Measurements from ENCODE around the gene YY1. TPM values are rescaled to one million over a fixed set of nuclear protein-coding genes. Genes with fewer than 3 reads are reported as not detected.

The YY1 gene
- total RNA-seq, 4 donors from 2014 or later, result 50.8 to 61.3 (median 58.6) TPM

DNA sequence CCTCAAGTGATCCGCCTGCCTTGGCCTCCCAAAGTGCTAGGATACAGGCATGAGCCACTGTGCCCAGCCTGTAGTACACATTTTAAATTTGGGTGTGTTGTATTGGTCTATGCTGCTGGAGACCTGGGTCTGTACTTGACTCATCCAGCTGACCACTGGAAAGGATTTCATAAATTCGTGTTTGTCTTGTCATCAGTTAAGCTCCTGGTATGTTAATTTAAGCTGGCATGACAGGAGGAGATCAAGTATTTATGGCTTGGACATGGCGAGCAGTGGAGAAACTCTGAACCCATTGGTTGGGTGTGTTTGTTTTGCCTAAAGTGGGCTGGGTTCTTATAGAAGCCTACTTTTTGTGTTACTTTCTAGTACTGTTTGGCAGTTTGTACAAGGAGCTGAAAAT, 24.2 kb downstream of the YY1 start:
- peaks cover 0 to 43% (median 21%) of the 10 kb centered on the region in 4 donors for H3K4me1 ChIP-seq
- DNase-seq, result no peak
- intact Hi-C loops (cut with DNase I; ENCODE audit: low total_unique reads), result no loop called here

GRCh38 chr14:100267990-100268389, 29.0 kb downstream of the YY1 start:
- H3K27ac ChIP-seq, result no peak overlapping the region
- in situ Hi-C loops (cut with MboI; ENCODE audit: low pct_ligation_motif_present in 1 of 4, low pct_unique_long_range_greater_than_20kb in 1 of 4, low sequenced_read_pairs in 3 of 4), result loop anchor here in 1 of 4 donors (25.0 kb wide), 1 partner anchor 369 kb away; no protein-coding TSS in a partner anchor
- intact Hi-C loops (cut with DNase I; ENCODE audit: low total_unique reads), result no loop called here
- peaks cover 15 to 48% (median 30%) of the 10 kb centered on the region in 4 donors for H3K4me1 ChIP-seq
- peaks cover 0 to 13% (median 0%) of the 10 kb centered on the region in 4 donors for H3K36me3 ChIP-seq
- no peak for DNase-seq
- no peak for TF ChIP-seq EP300 (IDR thresholded peaks at IDR 0.05; ENCODE audit: low read depth)
- TF ChIP-seq, protein P1, sequence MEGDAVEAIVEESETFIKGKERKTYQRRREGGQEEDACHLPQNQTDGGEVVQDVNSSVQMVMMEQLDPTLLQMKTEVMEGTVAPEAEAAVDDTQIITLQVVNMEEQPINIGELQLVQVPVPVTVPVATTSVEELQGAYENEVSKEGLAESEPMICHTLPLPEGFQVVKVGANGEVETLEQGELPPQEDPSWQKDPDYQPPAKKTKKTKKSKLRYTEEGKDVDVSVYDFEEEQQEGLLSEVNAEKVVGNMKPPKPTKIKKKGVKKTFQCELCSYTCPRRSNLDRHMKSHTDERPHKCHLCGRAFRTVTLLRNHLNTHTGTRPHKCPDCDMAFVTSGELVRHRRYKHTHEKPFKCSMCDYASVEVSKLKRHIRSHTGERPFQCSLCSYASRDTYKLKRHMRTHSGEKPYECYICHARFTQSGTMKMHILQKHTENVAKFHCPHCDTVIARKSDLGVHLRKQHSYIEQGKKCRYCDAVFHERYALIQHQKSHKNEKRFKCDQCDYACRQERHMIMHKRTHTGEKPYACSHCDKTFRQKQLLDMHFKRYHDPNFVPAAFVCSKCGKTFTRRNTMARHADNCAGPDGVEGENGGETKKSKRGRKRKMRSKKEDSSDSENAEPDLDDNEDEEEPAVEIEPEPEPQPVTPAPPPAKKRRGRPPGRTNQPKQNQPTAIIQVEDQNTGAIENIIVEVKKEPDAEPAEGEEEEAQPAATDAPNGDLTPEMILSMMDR (IDR thresholded peaks at IDR 0.05), result no peak
- no peak for TF ChIP-seq POLR2A (IDR thresholded peaks at IDR 0.05)
- no peak for TF ChIP-seq POLR2AphosphoS5 (IDR thresholded peaks at IDR 0.05)
- no peaks in the 10 kb centered on the region for H3K9me3 ChIP-seq
- no peak overlapping the region for H3K4me3 ChIP-seq
- 90 to 97% methylated on average over 2 to 7 of the region's 7 CpGs for WGBS, 2 donors (ENCODE audit: low coverage in 1 of 2)
- H3K27me3 ChIP-seq, result no peaks in the 10 kb centered on the region

More for the DNA sequence above, 24.2 kb downstream of the YY1 start:
- H3K36me3 ChIP-seq, result peaks cover 0 to 13% (median 0%) of the 10 kb centered on the region in 4 donors
- no peaks in the 10 kb centered on the region for H3K27me3 ChIP-seq
- H3K4me3 ChIP-seq, result no peak overlapping the region
- in situ Hi-C loops (cut with MboI; ENCODE audit: low pct_ligation_motif_present in 1 of 4, low pct_unique_long_range_greater_than_20kb in 1 of 4, low sequenced_read_pairs in 3 of 4), result loop anchor here in 1 of 4 donors (25.0 kb wide), 1 partner anchor 374 kb away; no protein-coding TSS in a partner anchor
- no peak for TF ChIP-seq EP300 (IDR thresholded peaks at IDR 0.05; ENCODE audit: low read depth)
- no peak for TF ChIP-seq POLR2A (IDR thresholded peaks at IDR 0.05)
- TF ChIP-seq POLR2AphosphoS5 (IDR thresholded peaks at IDR 0.05), result no peak
- TF ChIP-seq, protein P1 (IDR thresholded peaks at IDR 0.05), result no peak
- H3K27ac ChIP-seq, result no peak overlapping the region
- 55 to 67% methylated on average over 2 to 3 of the region's 3 CpGs for WGBS, 2 donors (ENCODE audit: low coverage in 1 of 2)
- no peaks in the 10 kb centered on the region for H3K9me3 ChIP-seq

GRCh38 chr14:100268591-100269207, 29.8 kb downstream of the YY1 start:
- no peak for DNase-seq
- peak overlapping the region in 2 of 4 donors; percentile 41 to 47 for H3K27ac ChIP-seq
- H3K27me3 ChIP-seq, result no peaks in the 10 kb centered on the region
- H3K4me1 ChIP-seq, result peaks cover 15 to 42% (median 28%) of the 10 kb centered on the region in 4 donors
- in situ Hi-C loops (cut with MboI; ENCODE audit: low pct_ligation_motif_present in 1 of 4, low pct_unique_long_range_greater_than_20kb in 1 of 4, low sequenced_read_pairs in 3 of 4) (loop anchor here in 1 of 4 donors (25.0 kb wide), 1 partner anchor 369 kb away; no protein-coding TSS in a partner anchor), intact Hi-C loops (cut with DNase I; ENCODE audit: low total_unique reads) (no loop called here)
- 45 to 50% methylated on average over 4 to 7 of the region's 7 CpGs for WGBS, 2 donors (ENCODE audit: low coverage in 1 of 2)
- TF ChIP-seq POLR2AphosphoS5 (IDR thresholded peaks at IDR 0.05) (no peak), POLR2A (IDR thresholded peaks at IDR 0.05) (no peak), EP300 (IDR thresholded peaks at IDR 0.05; ENCODE audit: low read depth) (no peak)
- TF ChIP-seq, protein P1 (IDR thresholded peaks at IDR 0.05), result no peak
- H3K4me3 ChIP-seq, result no peak overlapping the region
- no peaks in the 10 kb centered on the region for H3K9me3 ChIP-seq
- peaks cover 0 to 13% (median 0%) of the 10 kb centered on the region in 4 donors for H3K36me3 ChIP-seq

DNA sequence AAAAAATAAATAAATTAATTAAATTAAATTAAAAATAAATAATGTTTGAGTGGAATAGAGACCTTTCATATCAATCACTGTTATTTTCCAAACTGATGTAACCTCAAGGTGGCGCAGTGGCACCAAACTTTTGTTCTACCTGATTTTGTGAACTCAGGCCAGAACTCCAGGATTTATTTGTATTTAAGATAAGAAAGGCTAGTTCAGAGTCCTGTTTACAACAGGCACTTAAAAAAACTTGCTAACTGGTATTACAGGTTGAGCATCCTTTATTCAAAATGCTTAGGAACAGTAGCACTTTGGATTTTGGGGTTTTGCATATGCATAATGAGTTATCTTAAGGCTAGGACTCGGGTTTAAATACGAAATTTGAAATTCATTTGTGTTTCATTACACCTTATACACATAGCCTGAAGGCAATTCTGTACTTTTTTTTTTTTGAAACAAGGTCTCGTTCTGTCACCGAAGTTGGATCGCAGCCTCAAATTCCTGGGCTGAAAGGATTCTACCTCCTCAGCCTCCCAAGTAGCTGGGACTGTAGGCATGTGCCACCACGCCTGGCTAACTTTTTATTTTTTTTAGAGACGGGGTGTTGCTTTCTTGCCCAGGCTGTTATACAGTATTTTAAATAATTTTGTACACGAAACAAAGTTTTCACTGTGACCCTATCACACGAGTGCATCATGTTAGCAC, 32.4 kb downstream of the YY1 start:
- intact Hi-C loops (cut with DNase I; ENCODE audit: low total_unique reads) (no loop called here), in situ Hi-C loops (cut with MboI; ENCODE audit: low pct_ligation_motif_present in 1 of 4, low pct_unique_long_range_greater_than_20kb in 1 of 4, low sequenced_read_pairs in 3 of 4) (loop anchor here in 1 of 4 donors (25.0 kb wide), 1 partner anchor 366 kb away; no protein-coding TSS in a partner anchor)
- H3K9me3 ChIP-seq, result no peaks in the 10 kb centered on the region
- peaks cover 22 to 49% (median 28%) of the 10 kb centered on the region in 4 donors for H3K4me1 ChIP-seq
- peak overlapping the region in 2 of 4 donors; percentile 20 to 23 for H3K27ac ChIP-seq
- TF ChIP-seq POLR2AphosphoS5 (IDR thresholded peaks at IDR 0.05) (peak in 1 of 3 donors; percentile 42), POLR2A (IDR thresholded peaks at IDR 0.05) (no peak)
- TF ChIP-seq, protein P1 (IDR thresholded peaks at IDR 0.05), result peak; percentile 36 to 63 (median 49)
- H3K4me3 ChIP-seq, result no peak overlapping the region
- H3K27me3 ChIP-seq, result no peaks in the 10 kb centered on the region
- peaks cover 0 to 8% (median under 1%) of the 10 kb centered on the region in 4 donors for H3K36me3 ChIP-seq
- DNase-seq, result peak; percentile 72
- WGBS, 2 donors (ENCODE audit: low coverage in 1 of 2), result 52 to 55% methylated on average over 10 of the region's 10 CpGs
